ENCODE results near the gene COL25A1.
"Not testable (repeated sequence)": the region's sequence is repeated elsewhere in the genome, so short reads cannot be mapped to it uniquely, and the experiment has no call there.

Gene COL25A1

GRCh38 chr4:109166126-109166525, 136.3 kb downstream of the COL25A1 start:
- no peak for DNase-seq

GRCh38 chr4:109164011-109164410, 138.4 kb downstream of the COL25A1 start:
- no peak for DNase-seq

GRCh38 chr4:109163493-109163892, 139.0 kb downstream of the COL25A1 start:
- DNase-seq, result no peak

GRCh38 chr4:109162759-109163158, 139.7 kb downstream of the COL25A1 start:
- DNase-seq, result no peak

DNA sequence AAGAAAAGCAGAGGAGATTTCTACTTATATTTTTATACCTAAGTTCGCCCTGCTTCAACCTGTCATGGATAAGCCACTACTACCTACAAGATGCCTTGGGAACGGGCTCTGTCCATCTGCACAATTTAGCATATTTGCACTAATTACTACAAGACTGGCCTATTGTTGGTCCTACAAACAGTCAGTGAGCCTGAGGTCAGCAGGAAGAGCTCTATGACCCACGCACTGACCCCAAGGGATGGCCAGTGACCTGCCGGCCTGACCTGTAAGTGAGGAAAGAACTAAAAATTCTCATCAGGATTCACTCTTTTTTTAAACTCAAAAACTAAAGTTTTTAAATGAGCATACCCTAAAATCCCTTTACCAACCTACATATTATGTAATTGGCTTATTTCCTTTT, 142.0 kb downstream of the COL25A1 start:
- DNase-seq, result no peak

DNA sequence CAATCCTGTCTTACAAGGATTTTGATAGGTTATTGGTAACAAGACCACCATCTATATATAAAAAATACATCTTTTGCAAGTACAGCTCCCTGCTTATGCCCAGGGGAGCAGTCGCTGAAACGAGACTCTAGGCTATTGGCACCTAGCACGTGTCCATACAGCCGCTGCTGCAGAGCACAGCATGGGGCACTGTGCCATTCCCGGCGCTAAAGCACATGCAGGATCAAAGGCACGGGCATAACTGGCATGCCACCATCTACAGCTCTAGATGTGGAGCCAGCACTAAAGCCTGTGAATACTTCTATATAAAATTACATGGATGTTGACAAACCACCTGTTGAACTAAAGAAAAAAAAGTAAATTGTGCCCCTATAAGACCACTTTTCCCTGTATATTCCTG, 144.8 kb downstream of the COL25A1 start:
- no peak for DNase-seq

DNA sequence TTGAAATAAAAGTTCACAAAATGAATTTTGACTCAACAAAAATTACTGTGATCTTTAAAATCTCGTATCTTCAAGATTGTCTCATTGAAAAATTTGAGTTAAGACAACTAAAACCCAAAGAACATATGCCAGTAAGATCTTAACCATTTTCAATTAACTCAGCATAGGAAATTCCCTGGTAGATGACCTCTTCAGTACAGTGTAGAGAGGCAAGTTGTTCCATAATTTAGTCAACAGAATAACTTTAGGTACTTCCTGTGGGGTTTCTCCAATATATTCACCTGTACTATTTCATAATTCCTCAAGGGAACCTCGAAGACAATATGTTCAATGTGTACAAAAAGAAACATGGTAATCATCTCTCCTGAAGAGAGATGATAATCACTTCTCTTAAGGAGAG, 145.3 kb downstream of the COL25A1 start:
- DNase-seq, result no peak

DNA sequence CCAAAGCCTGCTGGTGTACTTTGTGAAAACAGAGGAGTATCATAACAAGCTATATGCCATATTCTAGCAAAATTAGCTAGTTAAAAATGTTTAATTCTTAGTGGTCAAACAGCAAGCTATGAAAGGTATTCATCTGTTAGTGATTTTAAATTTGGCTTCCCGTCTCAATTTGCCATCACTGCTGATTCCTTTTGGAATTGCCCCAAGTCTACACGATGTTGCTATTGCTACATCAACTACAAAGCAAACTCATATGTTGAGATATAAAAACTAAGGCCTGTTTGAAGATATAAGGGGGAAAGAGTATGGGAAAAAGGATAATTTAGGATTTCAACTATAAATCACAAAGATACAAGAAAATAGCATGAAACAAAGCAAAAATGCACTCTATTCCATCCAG, 146.1 kb downstream of the COL25A1 start:
- DNase-seq, result no peak

GRCh38 chr4:109155682-109156283, 146.7 kb downstream of the COL25A1 start:
- DNase-seq, result no peak

GRCh38 chr4:109155084-109155483, 147.4 kb downstream of the COL25A1 start:
- no peak for DNase-seq

GRCh38 chr4:109154424-109154823, 148.0 kb downstream of the COL25A1 start:
- DNase-seq, result no peak

GRCh38 chr4:109149836-109150235, 152.6 kb downstream of the COL25A1 start:
- no peak for DNase-seq

GRCh38 chr4:109148577-109149075, 153.8 kb downstream of the COL25A1 start:
- DNase-seq, result no peak

DNA sequence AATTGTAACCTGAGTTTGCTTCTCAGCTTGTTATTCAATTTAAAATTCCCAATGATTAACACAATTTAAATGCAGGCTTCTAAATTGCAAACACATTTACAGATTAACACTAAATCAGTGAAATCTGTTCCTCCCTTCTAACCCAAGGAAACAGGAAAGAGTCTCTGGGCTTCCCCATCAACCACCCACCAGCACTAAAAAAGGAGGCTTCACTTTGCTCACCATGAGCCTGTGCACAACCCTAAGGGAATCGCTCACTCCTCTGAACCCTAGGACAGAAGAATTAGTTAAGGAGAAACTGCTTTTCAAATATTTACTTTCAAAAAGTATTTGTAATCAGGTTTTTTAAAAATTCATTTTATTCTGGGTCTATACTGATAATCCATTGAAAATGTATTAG, 155.3 kb downstream of the COL25A1 start:
- no peak for DNase-seq

DNA sequence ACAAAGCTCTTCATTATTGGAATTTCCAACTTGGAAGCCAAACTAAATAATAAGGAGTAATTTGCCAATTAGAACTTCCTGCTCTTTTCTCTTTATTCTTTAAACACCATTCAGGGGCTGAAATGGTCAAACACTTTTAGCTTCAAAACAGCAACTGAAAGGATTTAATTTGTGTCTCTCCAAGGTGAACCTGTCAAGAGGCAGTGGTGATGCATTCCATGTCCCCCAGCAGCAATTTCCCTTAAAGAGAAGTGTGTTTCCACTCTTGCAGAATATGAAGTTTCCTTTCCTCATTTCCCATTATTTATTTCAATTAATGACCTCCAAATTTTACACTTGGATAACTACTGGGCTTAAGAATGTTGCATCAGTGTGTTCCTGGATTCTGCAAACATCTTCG, 156.0 kb downstream of the COL25A1 start:
- DNase-seq, result no peak

GRCh38 chr4:109138125-109138524, 164.3 kb downstream of the COL25A1 start:
- not testable (repeated sequence) for DNase-seq

GRCh38 chr4:109134921-109135320, 167.5 kb downstream of the COL25A1 start:
- no peak for DNase-seq

- DNase-seq, result no peak
These were observed 168.2 kb downstream of the COL25A1 start for GRCh38 chr4:109134268-109134667.

GRCh38 chr4:109131559-109131958, 170.9 kb downstream of the COL25A1 start:
- no peak for DNase-seq

DNA sequence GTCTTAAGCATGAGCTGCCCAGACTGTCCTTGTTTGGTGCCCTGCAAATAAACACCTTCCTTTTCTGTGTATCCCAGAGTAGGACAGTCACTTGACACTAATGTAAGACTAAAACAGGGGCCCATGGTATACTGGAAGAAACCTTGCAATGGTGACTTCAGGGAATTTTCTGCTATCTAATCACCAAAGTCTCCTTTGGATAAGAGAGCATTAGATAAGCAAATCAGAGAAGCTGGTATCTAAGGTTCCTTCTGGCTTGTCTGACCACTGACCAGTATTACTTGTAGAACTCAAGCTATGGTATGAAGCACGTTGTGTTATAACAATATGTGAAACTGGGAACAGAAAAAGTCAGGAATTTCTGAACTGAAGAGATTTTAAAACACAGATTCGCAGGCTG, 173.9 kb downstream of the COL25A1 start:
- DNase-seq, result no peak

DNA sequence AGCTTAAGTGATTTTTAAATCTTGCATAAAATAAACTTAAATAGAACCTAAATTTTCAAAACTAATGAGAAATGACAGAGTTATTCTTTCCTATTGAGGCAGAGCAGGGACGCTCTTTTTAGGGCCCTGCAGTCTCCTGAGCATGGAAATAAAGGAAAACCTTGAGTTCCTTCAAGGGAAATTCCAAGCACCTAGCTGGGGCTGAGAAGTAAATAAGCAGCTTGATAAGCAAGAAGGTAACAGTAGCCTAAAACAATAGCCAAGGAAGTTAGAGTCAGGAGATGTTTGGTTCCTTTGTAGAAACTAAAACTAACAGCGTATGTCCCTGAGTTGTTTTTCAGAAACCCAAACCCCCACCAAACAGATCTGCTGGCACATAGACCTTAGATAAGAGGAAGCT, 174.6 kb downstream of the COL25A1 start:
- DNase-seq, result no peak

GRCh38 chr4:109126856-109127255, 175.6 kb downstream of the COL25A1 start:
- no peak for DNase-seq

DNA sequence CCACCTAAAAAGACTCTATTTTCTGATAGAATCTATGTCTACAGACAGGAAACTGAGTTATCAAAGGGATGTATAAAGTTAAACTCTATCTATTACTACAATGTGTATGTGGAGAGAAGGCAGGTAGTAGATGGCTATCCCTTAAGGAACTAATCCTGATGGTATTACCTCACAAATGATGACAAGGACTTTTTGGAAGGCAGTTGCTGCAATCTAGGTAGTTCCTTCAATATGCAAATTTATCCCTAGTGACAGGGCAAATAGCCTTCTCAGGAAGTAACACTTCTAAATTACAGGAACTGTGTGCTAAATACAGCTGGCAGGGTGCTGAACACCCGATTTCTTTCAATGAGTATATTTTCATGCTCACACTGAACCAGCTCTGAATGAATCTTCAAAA, 177.4 kb downstream of the COL25A1 start:
- DNase-seq, result no peak

GRCh38 chr4:109123951-109124350, 178.5 kb downstream of the COL25A1 start:
- DNase-seq, result no peak

DNA sequence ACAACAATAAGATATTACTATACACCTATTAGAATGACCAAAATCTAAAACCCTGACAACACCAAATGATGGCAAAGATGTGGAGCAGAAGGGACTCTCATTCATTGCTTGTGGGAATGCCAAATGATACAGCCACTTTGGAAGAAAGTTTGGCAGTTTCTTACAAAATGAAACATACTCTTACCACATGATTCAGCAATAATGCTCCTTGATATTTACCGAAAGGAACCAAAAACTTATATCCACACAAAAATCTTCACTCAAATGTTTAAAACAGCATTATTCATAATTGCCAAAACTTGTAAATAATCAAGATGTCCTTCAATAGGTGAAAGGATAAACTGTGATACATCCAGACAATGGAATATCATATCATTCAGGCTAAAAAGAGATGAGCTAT, 180.9 kb downstream of the COL25A1 start:
- no peak for DNase-seq

Measured in activated CD4-positive, alpha-beta T cell treated with anti-CD3 and anti-CD28 coated beads, Interleukin-2, amount 50 U/mL, for 4 hours (primary cell).